Measurements from ENCODE around the gene C3orf85. TPM values are rescaled to one million over a fixed set of nuclear protein-coding genes. Genes with fewer than 3 reads are reported as not detected.

The C3orf85 gene, protein sequence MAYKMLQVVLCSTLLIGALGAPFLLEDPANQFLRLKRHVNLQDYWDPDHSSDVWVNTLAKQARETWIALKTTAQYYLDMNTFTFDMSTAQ
- not detected in 2 replicates for total RNA-seq

DNA sequence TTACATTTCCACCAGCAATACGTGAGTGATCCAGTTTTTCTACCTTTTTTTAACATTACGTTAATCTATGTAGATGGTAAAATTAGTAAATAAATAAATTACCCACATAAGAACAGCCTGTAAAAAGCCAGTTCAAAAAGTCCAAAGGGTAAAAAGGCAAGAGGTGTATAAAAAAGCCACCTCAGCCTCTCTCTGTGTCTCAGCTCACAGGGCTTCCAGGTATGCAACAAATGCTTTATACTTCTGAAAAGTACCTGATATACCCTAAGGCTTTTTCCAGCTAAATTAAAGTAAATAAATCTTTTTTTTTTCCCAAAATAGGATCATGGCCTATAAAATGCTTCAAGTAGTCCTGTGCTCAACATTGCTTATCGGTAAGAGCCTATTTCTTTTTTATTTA, at the start of gene C3orf85:
TSS of gene C3orf85 (plus strand) at position 197 of the 400 bp plus-strand sequence. CDS start at position 326, 129 bp downstream.

DNA sequence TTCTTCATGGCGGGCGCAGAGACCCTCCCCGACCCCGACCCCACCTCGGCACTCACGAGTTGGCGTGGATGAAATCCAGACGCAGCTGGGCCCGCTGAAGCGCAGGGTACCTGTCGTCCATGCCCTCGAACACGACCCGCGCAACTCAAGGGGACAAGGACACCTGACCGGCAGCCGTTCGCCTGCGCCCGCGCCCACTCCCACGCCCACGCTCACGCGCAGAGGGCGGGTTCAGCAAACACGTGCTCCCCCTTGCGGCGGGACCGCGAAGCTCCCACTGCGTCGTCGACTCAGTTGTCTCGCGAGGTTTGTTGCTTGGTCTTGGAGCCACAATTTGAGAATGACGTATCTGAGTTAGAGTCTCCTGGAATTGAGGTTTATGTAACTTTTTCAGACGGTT, 18.6 kb upstream of the C3orf85 start, which contains the start of gene MORC1:
TSS of gene MORC1 (minus strand) at position 196 of the 400 bp plus-strand sequence. CDS start at position 121, 75 bp downstream.

Other genes with a start within 250 kb of the C3orf85 start
- not detected in 2 replicates for gene GUCA1C, start 182.8 kb upstream of the C3orf85 start, total RNA-seq
- not detected in 2 replicates for gene MORC1, start 18.6 kb upstream of the C3orf85 start, total RNA-seq
- not detected in 2 replicates for gene DPPA2, start 179.8 kb downstream of the C3orf85 start, total RNA-seq
- not detected in 2 replicates for gene DPPA4, start 200.8 kb downstream of the C3orf85 start, total RNA-seq